ENCODE measurements around the gene ELL3.

DNA sequence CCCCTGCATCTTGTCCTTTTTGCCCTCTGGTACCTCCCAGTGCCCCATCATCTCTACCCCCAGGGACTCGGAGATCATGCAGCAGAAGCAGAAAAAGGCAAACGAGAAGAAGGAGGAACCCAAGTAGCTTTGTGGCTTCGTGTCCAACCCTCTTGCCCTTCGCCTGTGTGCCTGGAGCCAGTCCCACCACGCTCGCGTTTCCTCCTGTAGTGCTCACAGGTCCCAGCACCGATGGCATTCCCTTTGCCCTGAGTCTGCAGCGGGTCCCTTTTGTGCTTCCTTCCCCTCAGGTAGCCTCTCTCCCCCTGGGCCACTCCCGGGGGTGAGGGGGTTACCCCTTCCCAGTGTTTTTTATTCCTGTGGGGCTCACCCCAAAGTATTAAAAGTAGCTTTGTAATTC lies 16.9 kb upstream of the ELL3 start:
- TF ChIP-seq CTCF (IDR thresholded peaks at IDR 0.05; ENCODE audit: control extremely low read depth in 1 of 3, insufficient read depth in 1 of 3, low read depth in 1 of 3, low read length in 3 of 3) (no peak), POLR2A (IDR thresholded peaks at IDR 0.05; ENCODE audit: control extremely low read depth in 1 of 2, low read depth in 2 of 2, low read length in 2 of 2) (no peak), GTF2F1 (IDR thresholded peaks at IDR 0.05; ENCODE audit: borderline replicate concordance, low read depth, low read length) (no peak), EP300 (IDR thresholded peaks at IDR 0.05; ENCODE audit: borderline replicate concordance in 1 of 2, low read depth in 2 of 2, low read length in 2 of 2) (no peak), HDAC2 (IDR thresholded peaks at IDR 0.05; ENCODE audit: borderline replicate concordance in 1 of 2, low read depth in 2 of 2, low read length in 2 of 2) (no peak)
- TF ChIP-seq, protein P1, sequence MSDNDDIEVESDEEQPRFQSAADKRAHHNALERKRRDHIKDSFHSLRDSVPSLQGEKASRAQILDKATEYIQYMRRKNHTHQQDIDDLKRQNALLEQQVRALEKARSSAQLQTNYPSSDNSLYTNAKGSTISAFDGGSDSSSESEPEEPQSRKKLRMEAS (IDR thresholded peaks at IDR 0.05), result no peak
